Small intestine (tissue), 7 donors: ENCODE data around the gene MEGF11. TPM values are rescaled to one million over a fixed set of nuclear protein-coding genes. Genes with fewer than 3 reads are reported as not detected.

Experiments used
- DNase-seq, 2 donors: peaks; one replicate each; pipeline versions ENCODE4 v3.0.0 to v3.0.0-alpha.2; 2013
- FAIRE-seq: peaks from 2 replicates; lab custom pipeline; 2012; peaks lifted over from hg19 to GRCh38; lab: Jason Lieb, UNC
- H3K27ac ChIP-seq, 3 donors: one replicate each; pipeline ENCODE4 v1.5.1; 2013; ENCODE audit warnings: low read length in 2 of 3, mild to moderate bottlenecking in 2 of 3, control low read depth in 1 of 3, inconsistent platforms in 1 of 3, low read depth in 1 of 3, moderate library complexity in 1 of 3
- H3K27me3 ChIP-seq, 3 donors: one replicate each; pipeline ENCODE4 v1.6.1; 2013; ENCODE audit warnings: low read length in 3 of 3, inconsistent platforms in 1 of 3; ENCODE audit not compliant: control insufficient read depth in 3 of 3, insufficient read depth in 3 of 3
- H3K36me3 ChIP-seq, 3 donors: one replicate each; pipeline ENCODE4 v1.6.1; 2013; ENCODE audit warnings: low read length in 3 of 3, inconsistent platforms in 1 of 3, low read depth in 1 of 3, mild to moderate bottlenecking in 1 of 3, moderate library complexity in 1 of 3; ENCODE audit not compliant: control insufficient read depth in 3 of 3, insufficient read depth in 2 of 3
- H3K4me1 ChIP-seq, 3 donors: one replicate each; pipeline ENCODE4 v1.6.1; 2013; ENCODE audit warnings: low read length in 2 of 3, inconsistent platforms in 1 of 3, low read depth in 1 of 3, mild to moderate bottlenecking in 1 of 3, moderate library complexity in 1 of 3; ENCODE audit not compliant: control insufficient read depth in 3 of 3, insufficient read depth in 2 of 3
- H3K4me3 ChIP-seq, 3 donors: one replicate each; pipeline ENCODE4 v1.5.1; 2013; ENCODE audit warnings: low read length in 3 of 3, control low read depth in 1 of 3, inconsistent platforms in 1 of 3, low read depth in 1 of 3, mild to moderate bottlenecking in 1 of 3, moderate library complexity in 1 of 3
- H3K9me3 ChIP-seq, 2 donors: one replicate each; pipeline ENCODE4 v1.6.1; 2013; ENCODE audit warnings: low read depth in 1 of 2, low read length in 1 of 2; ENCODE audit not compliant: control insufficient read depth in 2 of 2, insufficient read depth in 1 of 2
- WGBS, 3 donors: extraction: QIAGEN DNeasy Blood & Tissue Kit; methylation state at CpG; one replicate each; pipeline ENCODE4 v1.1.7; 2013; 5-methylcytosine and 5-hydroxymethylcytosine counted together
- polyA plus RNA-seq, 4 donors: library from polyadenylated mRNA; stranded (reverse) in 3 of 4; unstranded in 1 of 4; fragments of 200-250 nt in 3 of 4; fragments of 120-200 nt in 1 of 4; gene quantifications; one replicate each; pipeline versions ENCODE4 v1.2.1 to v1.2.3, GENCODE V29; 2013
- donor health status: healthy with polysubstance abuse.
- donor health status: control.
- donor health status: control.
- donor health status: Bipolar disorder and iron deficiency.
- donor health status: healthy.

The MEGF11 gene
- polyA plus RNA-seq, 4 donors: 0.24 to 0.41 TPM; not detected in 2

GRCh38 chr15:66233487-66234415 lies 19.8 kb downstream of the MEGF11 start:
- Histone ChIP-seq H3K9me3 (peaks cover 0 to 6% of the 10 kb centered on the region in 2 donors), H3K27me3 (peaks cover 0 to 23% (median 16%) of the 10 kb centered on the region in 3 donors)
- FAIRE-seq: no peak

DNA sequence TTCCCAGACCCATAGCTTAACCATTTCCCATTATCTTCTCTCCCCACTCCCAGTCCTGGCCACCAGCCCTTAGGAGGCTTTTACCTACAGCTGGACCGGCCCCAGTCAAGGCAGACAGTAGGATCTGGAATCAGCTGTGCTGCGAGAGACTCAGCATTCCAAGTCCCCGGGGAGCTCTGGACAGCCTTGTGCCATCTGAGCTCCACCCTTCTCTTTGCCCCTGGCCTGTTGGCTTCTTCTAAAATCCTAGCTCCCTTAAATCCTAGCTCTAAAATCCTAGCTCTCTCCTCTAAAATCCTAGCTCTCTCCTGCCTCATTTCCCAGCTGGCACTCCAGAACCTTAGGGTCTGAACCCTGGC lies 21.3 kb downstream of the MEGF11 start:
- peaks cover 0 to 10% of the 10 kb centered on the region in 2 donors for H3K9me3 ChIP-seq
- 72 to 85% (median 83%) methylated on average over 3 of the region's 3 CpGs for WGBS, 3 donors
- no peak overlapping the region for H3K4me3 ChIP-seq
- FAIRE-seq (no peak), DNase-seq (no peak)
- H3K27me3 ChIP-seq: peaks cover 0 to 25% (median 16%) of the 10 kb centered on the region in 3 donors
- H3K36me3 ChIP-seq: no peaks in the 10 kb centered on the region
- no peak overlapping the region for H3K27ac ChIP-seq
- H3K4me1 ChIP-seq: peaks cover 0 to 14% (median 0%) of the 10 kb centered on the region in 3 donors

More at GRCh38 chr15:66233487-66234415, 19.8 kb downstream of the MEGF11 start:
- WGBS, 3 donors: 74 to 79% (median 76%) methylated on average over 14 of the region's 14 CpGs
- Histone ChIP-seq H3K4me1 (peaks cover 0 to 29% (median 0%) of the 10 kb centered on the region in 3 donors), H3K36me3 (no peaks in the 10 kb centered on the region), H3K4me3 (no peak overlapping the region), H3K27ac (no peak overlapping the region)
- no peak for DNase-seq

GRCh38 chr15:66231394-66232266 lies 21.9 kb downstream of the MEGF11 start:
- H3K4me1 ChIP-seq: peaks cover 0 to 9% (median 0%) of the 10 kb centered on the region in 3 donors
- H3K36me3 ChIP-seq: no peaks in the 10 kb centered on the region
- no peak for FAIRE-seq
- no peak overlapping the region for H3K4me3 ChIP-seq
- no peak overlapping the region for H3K27ac ChIP-seq
- no peak for DNase-seq
- 74 to 78% (median 75%) methylated on average over 8 of the region's 8 CpGs for WGBS, 3 donors
- peaks cover 0 to 24% (median 14%) of the 10 kb centered on the region in 3 donors for H3K27me3 ChIP-seq
- H3K9me3 ChIP-seq: peaks cover 0 to 10% of the 10 kb centered on the region in 2 donors

GRCh38 chr15:66229790-66230465 lies 23.6 kb downstream of the MEGF11 start:
- H3K27me3 ChIP-seq: peaks cover 0 to 18% (median 4%) of the 10 kb centered on the region in 3 donors
- no peak overlapping the region for H3K27ac ChIP-seq
- FAIRE-seq (no peak), DNase-seq (no peak)
- H3K4me1 ChIP-seq: no peaks in the 10 kb centered on the region
- no peaks in the 10 kb centered on the region for H3K36me3 ChIP-seq
- no peak overlapping the region for H3K4me3 ChIP-seq
- 59 to 63% (median 62%) methylated on average over 6 of the region's 6 CpGs for WGBS, 3 donors
- peaks cover 0 to 10% of the 10 kb centered on the region in 2 donors for H3K9me3 ChIP-seq

- Histone ChIP-seq H3K36me3 (no peaks in the 10 kb centered on the region), H3K27me3 (peaks cover 0 to 18% (median 4%) of the 10 kb centered on the region in 3 donors), H3K27ac (no peak overlapping the region), H3K4me1 (no peaks in the 10 kb centered on the region), H3K4me3 (no peak overlapping the region), H3K9me3 (peaks cover 0 to 10% of the 10 kb centered on the region in 2 donors)
- DNase-seq: no peak
- WGBS, 3 donors: 80 to 81% (median 81%) methylated on average over 13 of the region's 13 CpGs
- no peak for FAIRE-seq
Measured at GRCh38 chr15:66228807-66229735, 24.5 kb downstream of the MEGF11 start.

DNA sequence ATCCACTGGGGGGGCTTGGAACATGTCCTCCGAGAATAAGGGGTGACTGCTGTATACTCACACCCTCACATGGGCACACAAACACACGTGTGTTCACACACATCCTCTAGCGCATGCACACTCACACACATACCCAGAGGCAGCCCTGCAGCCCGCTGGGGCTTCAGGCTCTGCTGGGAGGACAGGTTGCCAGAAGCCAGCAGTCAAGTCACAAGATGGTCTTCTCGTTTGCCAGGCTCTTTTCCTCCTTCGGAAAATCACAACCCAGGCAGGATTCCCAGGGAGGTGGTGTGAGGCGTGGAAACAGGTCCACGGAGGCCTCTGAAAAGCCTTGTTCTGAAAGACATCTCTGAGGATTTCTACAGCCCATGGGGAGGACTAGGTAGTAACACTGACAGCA lies 26.8 kb downstream of the MEGF11 start:
- no peaks in the 10 kb centered on the region for H3K4me1 ChIP-seq
- H3K27me3 ChIP-seq: peaks cover 0 to 17% (median 4%) of the 10 kb centered on the region in 3 donors
- WGBS, 3 donors: 78 to 83% (median 79%) methylated on average over 8 of the region's 8 CpGs
- FAIRE-seq: no peak
- peaks cover 0 to 10% of the 10 kb centered on the region in 2 donors for H3K9me3 ChIP-seq
- H3K36me3 ChIP-seq: no peaks in the 10 kb centered on the region
- DNase-seq: no peak
- no peak overlapping the region for H3K27ac ChIP-seq
- no peak overlapping the region for H3K4me3 ChIP-seq

DNA sequence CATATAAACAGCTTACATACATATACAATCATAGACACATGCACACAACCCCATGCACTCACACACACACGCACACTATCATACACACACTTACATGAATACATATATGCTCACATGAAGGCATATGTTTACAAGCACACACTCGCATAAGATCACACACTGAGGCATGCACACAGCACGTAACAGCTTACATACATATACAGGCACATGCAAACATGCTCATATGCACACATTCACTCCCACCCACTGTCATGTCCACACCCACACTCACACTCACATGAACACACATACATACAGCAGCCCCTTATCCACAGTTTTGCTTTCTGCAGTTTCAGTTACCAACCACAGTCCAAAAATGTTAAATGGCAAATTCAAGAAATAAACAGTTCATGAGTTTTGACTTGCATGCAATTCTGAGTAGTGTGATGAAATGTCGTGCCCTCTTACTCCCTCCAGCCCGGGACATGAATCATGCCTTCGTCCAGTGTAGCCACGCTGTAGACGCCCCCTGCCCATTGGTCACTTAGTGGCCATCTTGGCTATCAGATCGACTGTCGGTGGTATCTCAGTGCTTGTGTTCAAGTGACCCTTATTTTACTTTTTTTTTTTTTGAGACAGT lies 27.8 kb downstream of the MEGF11 start:
- Histone ChIP-seq H3K27ac (no peak overlapping the region), H3K4me1 (no peaks in the 10 kb centered on the region), H3K4me3 (no peak overlapping the region), H3K27me3 (peaks cover 0 to 14% (median 4%) of the 10 kb centered on the region in 3 donors), H3K9me3 (peaks cover 0 to 10% of the 10 kb centered on the region in 2 donors), H3K36me3 (no peaks in the 10 kb centered on the region)
- FAIRE-seq: no peak
- 86 to 88% (median 88%) methylated on average over 10 of the region's 10 CpGs for WGBS, 3 donors
- no peak for DNase-seq
